Left lung (tissue), 10 donors: ENCODE data around the gene NDUFB10. TPM values are rescaled to one million over a fixed set of nuclear protein-coding genes. Genes with fewer than 3 reads are reported as not detected.

Experiments used
- ATAC-seq: fragments of 200-7000 bp; cut with Tn5 transposase; one replicate; pipeline ENCODE4 v1.9.1; 2020; ENCODE audit warnings: moderate library complexity
- DNase-seq, 4 donors: peaks; one replicate each; pipeline ENCODE4 v3.0.0-alpha.2; 2013 to 2020
- H3K27ac ChIP-seq, 2 donors: fragments of 200-600 bp; sonication (generic) in 1 of 2; one replicate each; pipeline versions ENCODE4 v1.5.0 to v1.8.0; 2020 to 2021
- H3K27me3 ChIP-seq, 2 donors: fragments of 200-600 bp; sonication (generic) in 1 of 2; one replicate each; pipeline versions ENCODE4 v1.5.0 to v1.8.0; 2020 to 2021
- H3K36me3 ChIP-seq, 2 donors: fragments of 200-600 bp; sonication (generic) in 1 of 2; one replicate each; pipeline versions ENCODE4 v1.5.0 to v1.8.0; 2020 to 2021
- H3K4me1 ChIP-seq, 2 donors: fragments of 200-600 bp; one replicate each; pipeline ENCODE4 v1.8.0; 2021
- H3K4me3 ChIP-seq, 2 donors: fragments of 200-600 bp; sonication (generic) in 1 of 2; one replicate each; pipeline versions ENCODE4 v1.5.0 to v1.8.0; 2020 to 2021; ENCODE audit warnings: mild to moderate bottlenecking in 1 of 2
- H3K9me3 ChIP-seq, 2 donors: fragments of 200-600 bp; sonication (generic) in 1 of 2; one replicate each; pipeline versions ENCODE4 v1.5.0 to v1.8.0; 2020 to 2021
- intact Hi-C, 2 donors: fragments of 100-400 bp; cut with DNase I; formaldehyde crosslinking; loops; one replicate each; pipeline versions ENCODE4 v1.11.2 to v1.14.2; 2022
- polyA plus RNA-seq, 6 donors: library from polyadenylated mRNA; unstranded; fragments of 120-200 nt; gene quantifications; one replicate each; pipeline ENCODE4 v1.2.1, GENCODE V29; 2013; ENCODE audit not compliant: insufficient read length in 6 of 6
- total RNA-seq, 2 donors: library from RNA; stranded (reverse); fragmentation: NEBNext Ultra II Directional; extraction: Animal tissue kit (Norgen Biotek cat#: 25700); gene quantifications; one replicate each; pipeline ENCODE4 v1.2.1, GENCODE V29; 2021
- TF ChIP-seq, protein P1 (sequence below), 2 donors: fragments of 200-600 bp; sonication (generic) in 1 of 2; IDR thresholded peaks; one replicate each; pipeline versions ENCODE4 v1.5.0 to v1.8.0; 2021; ENCODE audit warnings: antibody characterized with exemption in 2 of 2
- donor health status: DM: no; HTN: yes; CAD: no.
- donor health status: DM: no; HTN: no; CAD: no.

The NDUFB10 gene
- total and polyA plus RNA-seq, 8 donors = 77.6 to 102 (median 93.8) TPM

DNA sequence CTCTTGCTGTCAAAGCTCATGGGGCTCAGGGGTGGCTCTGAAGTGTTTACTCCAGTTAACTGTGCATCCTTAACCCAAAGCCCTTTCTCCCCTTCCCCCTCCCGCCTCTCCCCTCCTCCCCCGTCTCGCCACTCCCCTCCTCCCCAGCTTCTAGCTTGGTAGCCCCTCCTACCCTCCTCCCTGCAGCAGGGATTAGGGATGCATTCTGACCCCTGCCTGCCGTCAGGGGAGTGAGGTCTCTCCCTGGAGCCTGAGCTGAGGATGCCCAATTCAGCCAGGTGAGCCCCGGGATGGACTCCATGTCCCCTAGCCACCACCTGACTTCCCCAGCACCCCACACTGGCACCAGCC is 42.7 kb upstream of the NDUFB10 start:
- ATAC-seq = no peak
- intact Hi-C loops = no loop called here
- TF ChIP-seq, protein P1, sequence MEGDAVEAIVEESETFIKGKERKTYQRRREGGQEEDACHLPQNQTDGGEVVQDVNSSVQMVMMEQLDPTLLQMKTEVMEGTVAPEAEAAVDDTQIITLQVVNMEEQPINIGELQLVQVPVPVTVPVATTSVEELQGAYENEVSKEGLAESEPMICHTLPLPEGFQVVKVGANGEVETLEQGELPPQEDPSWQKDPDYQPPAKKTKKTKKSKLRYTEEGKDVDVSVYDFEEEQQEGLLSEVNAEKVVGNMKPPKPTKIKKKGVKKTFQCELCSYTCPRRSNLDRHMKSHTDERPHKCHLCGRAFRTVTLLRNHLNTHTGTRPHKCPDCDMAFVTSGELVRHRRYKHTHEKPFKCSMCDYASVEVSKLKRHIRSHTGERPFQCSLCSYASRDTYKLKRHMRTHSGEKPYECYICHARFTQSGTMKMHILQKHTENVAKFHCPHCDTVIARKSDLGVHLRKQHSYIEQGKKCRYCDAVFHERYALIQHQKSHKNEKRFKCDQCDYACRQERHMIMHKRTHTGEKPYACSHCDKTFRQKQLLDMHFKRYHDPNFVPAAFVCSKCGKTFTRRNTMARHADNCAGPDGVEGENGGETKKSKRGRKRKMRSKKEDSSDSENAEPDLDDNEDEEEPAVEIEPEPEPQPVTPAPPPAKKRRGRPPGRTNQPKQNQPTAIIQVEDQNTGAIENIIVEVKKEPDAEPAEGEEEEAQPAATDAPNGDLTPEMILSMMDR (IDR thresholded peaks at IDR 0.05) = no peak
- Histone ChIP-seq H3K27me3 (peaks cover 51 to 87% of the 10 kb centered on the region in 2 donors), H3K9me3 (no peaks in the 10 kb centered on the region), H3K27ac (no peak overlapping the region), H3K4me3 (no peak overlapping the region), H3K4me1 (peaks cover 0 to 9% of the 10 kb centered on the region in 2 donors), H3K36me3 (no peaks in the 10 kb centered on the region)
- DNase-seq = no peak

DNA sequence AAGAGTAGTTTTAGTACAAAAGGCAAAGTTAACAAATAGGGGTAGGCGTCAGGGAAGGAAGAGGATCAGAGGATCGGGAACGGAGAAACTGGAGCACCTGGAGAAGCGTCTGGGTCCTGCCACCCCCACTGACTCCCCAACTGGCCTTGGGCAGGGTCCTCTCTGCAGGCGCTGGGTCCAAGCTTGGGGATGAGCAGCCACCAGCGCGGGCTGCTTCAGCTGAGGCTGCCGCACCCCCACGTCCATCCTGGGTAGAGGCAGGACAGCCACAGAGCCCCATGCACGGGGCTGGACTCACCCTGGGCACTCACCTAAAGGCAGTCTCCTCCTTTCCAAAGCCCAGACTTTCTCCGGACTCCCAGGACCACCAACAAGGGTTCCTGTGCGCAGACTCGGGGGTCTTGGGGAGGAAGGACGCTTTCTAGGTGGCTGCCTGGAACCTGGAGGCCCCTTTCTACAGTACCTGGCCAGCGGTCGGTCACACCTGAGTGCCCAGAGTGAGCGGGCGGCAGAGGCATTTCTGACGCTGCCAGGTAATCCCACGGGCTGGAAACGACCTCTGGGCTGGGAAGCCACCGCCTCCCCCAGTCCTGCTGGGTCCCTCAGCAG is 42.2 kb upstream of the NDUFB10 start:
- no peak overlapping the region for H3K4me3 ChIP-seq
- H3K27ac ChIP-seq = no peak overlapping the region
- H3K36me3 ChIP-seq = no peaks in the 10 kb centered on the region
- TF ChIP-seq, protein P1 (IDR thresholded peaks at IDR 0.05) = no peak
- intact Hi-C loops = no loop called here
- H3K9me3 ChIP-seq = no peaks in the 10 kb centered on the region
- H3K4me1 ChIP-seq = peaks cover 0 to 9% of the 10 kb centered on the region in 2 donors
- ATAC-seq = no peak
- DNase-seq = no peak
- peaks cover 55 to 92% of the 10 kb centered on the region in 2 donors for H3K27me3 ChIP-seq

DNA sequence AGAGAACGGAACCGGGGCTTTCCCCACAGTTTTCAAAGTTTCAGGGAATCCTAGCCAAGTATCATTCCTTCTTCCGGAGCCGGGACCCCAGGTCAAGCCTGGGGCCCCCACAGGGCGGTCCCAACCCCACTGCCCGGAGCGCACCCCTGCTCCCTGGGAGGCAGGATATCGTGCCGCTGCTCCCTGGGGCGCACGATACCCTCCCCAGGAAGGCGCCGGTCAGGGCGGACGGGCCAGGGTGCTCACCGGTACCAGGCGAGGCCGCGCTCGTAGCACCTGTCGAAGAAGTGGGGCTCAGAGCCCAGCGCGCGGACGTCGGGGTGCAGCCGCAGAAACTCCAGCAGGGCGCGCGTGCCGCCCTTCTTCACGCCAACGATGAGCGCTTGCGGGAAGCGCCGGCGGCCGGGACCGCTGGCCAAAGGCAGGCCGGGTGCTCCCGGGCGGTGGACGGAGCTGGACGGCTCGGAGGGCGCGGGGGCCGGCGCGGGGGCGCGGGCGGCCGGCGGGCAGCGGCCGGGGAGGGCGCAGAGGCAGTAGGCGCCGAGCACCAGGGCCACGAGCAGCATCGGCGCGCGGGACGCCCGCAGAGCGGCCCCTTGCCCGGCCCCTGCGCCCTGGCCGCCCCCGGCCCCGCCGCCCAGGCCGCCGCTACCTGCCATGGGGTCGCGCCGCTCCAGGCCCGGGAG is 41.5 kb upstream of the NDUFB10 start:
- intact Hi-C loops = no loop called here
- TF ChIP-seq, protein P1 (IDR thresholded peaks at IDR 0.05) = no peak
- ATAC-seq = no peak
- Histone ChIP-seq H3K27me3 (peaks cover 56 to 97% of the 10 kb centered on the region in 2 donors), H3K36me3 (no peaks in the 10 kb centered on the region), H3K4me1 (peaks cover 0 to 9% of the 10 kb centered on the region in 2 donors), H3K9me3 (no peaks in the 10 kb centered on the region), H3K27ac (no peak overlapping the region), H3K4me3 (no peak overlapping the region)
- DNase-seq = no peak

DNA sequence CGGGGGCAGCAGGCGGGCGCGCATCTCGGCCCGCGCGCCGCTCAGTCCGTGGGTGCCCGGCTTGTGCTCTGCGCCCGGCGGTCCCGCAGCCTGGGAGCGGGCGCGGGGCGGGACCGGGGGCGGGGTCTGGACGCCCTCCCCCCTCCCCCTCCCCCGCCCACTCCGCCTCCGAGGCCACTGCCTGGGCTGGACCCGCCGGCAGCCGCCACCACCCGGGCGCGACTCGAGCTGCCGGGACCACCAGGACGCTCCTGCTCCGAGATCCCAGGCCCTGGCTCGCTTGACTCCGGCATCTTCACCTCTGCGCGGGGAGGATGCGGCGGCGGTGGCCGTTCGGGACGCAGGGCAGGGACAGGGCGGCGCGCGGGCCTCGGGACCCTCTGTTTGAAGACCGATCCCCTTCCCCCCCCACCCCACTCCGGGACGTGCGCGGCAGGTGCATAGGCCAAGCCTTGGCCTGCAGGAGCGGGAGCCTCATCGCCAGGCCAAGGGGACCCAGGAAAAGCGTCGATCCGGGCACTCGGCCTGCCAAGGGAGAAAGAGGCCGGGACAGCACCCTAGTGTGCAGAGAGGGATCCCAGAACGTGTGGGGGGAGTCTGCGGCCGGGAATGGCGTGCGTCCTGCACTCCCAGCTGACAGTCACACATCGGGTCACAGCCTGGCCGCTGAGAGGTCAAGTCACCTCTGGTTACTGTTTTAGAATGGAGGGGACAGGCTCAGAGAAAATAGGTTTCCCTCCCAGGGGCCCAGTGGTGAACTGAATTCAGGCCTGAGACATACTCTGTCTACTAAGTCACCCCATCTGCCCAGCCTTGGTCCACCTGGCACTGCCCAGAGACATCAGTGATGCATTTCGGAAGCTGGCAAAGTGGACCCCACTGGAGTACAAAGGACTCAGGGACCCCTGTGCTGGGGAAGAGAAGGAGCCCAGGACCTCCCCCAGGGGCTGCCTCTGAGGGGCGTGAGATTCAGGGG is 40.7 kb upstream of the NDUFB10 start, which contains the start of gene HS3ST6:
HS3ST6 (minus strand) TSS at position 65 of the 976 bp plus-strand sequence. CDS start 92 bp downstream, outside the sequence.
- peaks cover 65 to 97% of the 10 kb centered on the region in 2 donors for H3K27me3 ChIP-seq
- TF ChIP-seq, protein P1 (IDR thresholded peaks at IDR 0.05) = no peak
- ATAC-seq = no peak

More for the DNA sequence above, 40.7 kb upstream of the NDUFB10 start, which contains the start of gene HS3ST6:
- H3K27ac ChIP-seq = no peak within 1 kb of the TSS
- no peaks in the 10 kb centered on the region for H3K9me3 ChIP-seq
- intact Hi-C loops = no loop called here
- no peak within 1 kb of the TSS for H3K4me3 ChIP-seq
- H3K36me3 ChIP-seq = no peaks in the 10 kb centered on the region
- no peak for DNase-seq
- H3K4me1 ChIP-seq = peaks cover 0 to 16% of the 10 kb centered on the region in 2 donors
